GM19240 (cell line): ENCODE data around the gene LINC00237.

Experiments
- DNase-seq: peaks from one replicate; pipeline ENCODE4 v3.0.0; 2011; ENCODE audit warnings: low spot score; ENCODE audit not compliant: insufficient read length

The LINC00237 gene

GRCh38 chr20:21125849-21126580 is 19.9 kb upstream of the LINC00237 start, which contains the start of gene KIZ:
KIZ (plus strand) TSS chr20:21126082; CDS start chr20:21126116, 34 bp downstream.
- DNase-seq, result peak; percentile 78

- DNase-seq, result no peak
These were observed 19.1 kb upstream of the LINC00237 start for GRCh38 chr20:21125072-21125848.

GRCh38 chr20:21124190-21124589 is 18.0 kb upstream of the LINC00237 start:
- DNase-seq, result no peak

- DNase-seq, result no peak
These were observed 12.6 kb upstream of the LINC00237 start for GRCh38 chr20:21118782-21119181.

- no peak for DNase-seq
These were observed 12.0 kb upstream of the LINC00237 start for GRCh38 chr20:21118138-21118537.

- DNase-seq, result no peak
These were observed 11.4 kb upstream of the LINC00237 start for GRCh38 chr20:21117521-21117920.

GRCh38 chr20:21114584-21114983 is 8.4 kb upstream of the LINC00237 start:
- no peak for DNase-seq

- no peak for DNase-seq
These were observed 7.5 kb upstream of the LINC00237 start for GRCh38 chr20:21113697-21114096.

GRCh38 chr20:21111416-21111815 is 5.3 kb upstream of the LINC00237 start:
- no peak for DNase-seq

GRCh38 chr20:21110811-21111210 is 4.7 kb upstream of the LINC00237 start:
- DNase-seq, result no peak

- DNase-seq, result no peak
These were observed 3.0 kb upstream of the LINC00237 start for GRCh38 chr20:21109144-21109543.

- no peak for DNase-seq
These were observed 558 bp downstream of the LINC00237 start for GRCh38 chr20:21105429-21106170.

- DNase-seq, result no peak
These were observed 1.2 kb downstream of the LINC00237 start for GRCh38 chr20:21104921-21105320.

- no peak for DNase-seq
These were observed 1.7 kb downstream of the LINC00237 start for GRCh38 chr20:21104466-21104761.

- DNase-seq, result no peak
These were observed 2.3 kb downstream of the LINC00237 start for GRCh38 chr20:21103582-21104465.

- no peak for DNase-seq
These were observed 3.4 kb downstream of the LINC00237 start for GRCh38 chr20:21102603-21103311.

GRCh38 chr20:21101932-21102575 is 4.1 kb downstream of the LINC00237 start:
- DNase-seq, result no peak

GRCh38 chr20:21101453-21101931 is 4.7 kb downstream of the LINC00237 start:
- no peak for DNase-seq

GRCh38 chr20:21100578-21101452 is 5.3 kb downstream of the LINC00237 start:
- DNase-seq, result no peak
